Right kidney (tissue), 1 donor: ENCODE data around the gene ACAT2.
"Not testable (repeated sequence)": the region's sequence is repeated elsewhere in the genome, so short reads cannot be mapped to it uniquely, and the experiment has no call there.

ENCODE experiments used
- DNase-seq: peaks from one replicate; pipeline ENCODE4 v3.0.0-alpha.2; 2016

ACAT2 gene

DNA sequence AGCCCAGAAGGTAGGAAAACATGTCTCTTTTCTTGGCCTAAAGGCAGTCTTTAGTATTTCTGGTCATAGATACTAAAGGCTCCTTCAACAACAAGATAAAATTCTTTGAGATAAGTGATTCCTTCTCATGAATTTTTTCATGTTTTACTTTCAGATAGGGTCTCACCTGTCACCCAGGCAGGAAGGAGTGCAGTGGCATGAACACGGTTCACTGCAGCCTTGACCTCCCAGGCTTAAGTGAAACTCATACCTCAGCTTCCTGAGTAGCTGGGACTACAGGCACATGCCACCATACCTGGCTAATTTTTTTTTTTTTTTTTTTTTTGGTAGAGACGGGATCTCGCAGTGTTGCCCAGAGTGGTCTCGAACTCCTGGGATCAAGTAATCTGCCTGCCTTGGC is 47.3 kb downstream of the ACAT2 start:
- no peak for DNase-seq

DNA sequence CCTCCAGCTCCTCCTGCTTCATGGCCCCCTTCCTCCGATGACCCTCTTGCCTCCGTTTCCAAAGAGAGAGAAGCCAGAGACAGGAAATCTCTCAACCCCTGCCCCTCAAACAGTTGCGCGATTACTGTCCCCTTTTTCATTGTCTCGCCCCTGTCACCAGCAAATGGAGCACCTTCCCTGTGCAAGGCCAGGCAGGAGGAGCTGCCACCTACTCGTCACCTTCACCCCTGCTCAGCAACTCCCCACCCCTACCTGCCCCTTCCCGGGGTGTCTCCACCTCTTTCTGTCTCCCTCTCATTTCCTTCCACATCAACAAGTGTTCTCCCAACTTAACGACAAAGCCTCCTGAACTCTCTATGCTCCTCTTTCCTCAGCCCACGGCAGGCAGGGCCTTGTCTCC is 51.9 kb downstream of the ACAT2 start:
- no peak for DNase-seq

DNA sequence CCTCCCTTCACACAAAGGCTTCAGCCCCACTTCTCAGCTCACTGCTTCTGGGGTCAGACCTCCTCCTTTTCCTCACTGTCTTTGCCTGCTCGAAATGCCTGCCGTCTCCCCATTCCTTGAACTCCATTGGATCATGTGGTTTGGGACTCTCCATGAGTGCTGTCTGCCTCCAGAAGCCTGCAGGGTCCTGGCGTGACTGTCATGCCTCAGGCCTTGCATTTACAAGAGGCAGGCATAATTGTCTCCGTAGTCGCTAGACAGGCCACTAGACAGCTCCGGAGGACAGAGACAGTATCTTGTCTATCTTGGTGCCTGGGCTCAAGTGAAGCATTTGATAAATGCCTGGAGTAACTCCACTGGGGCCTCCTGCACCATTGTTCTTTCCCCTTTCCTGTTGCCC is 53.6 kb downstream of the ACAT2 start:
- DNase-seq: no peak

DNA sequence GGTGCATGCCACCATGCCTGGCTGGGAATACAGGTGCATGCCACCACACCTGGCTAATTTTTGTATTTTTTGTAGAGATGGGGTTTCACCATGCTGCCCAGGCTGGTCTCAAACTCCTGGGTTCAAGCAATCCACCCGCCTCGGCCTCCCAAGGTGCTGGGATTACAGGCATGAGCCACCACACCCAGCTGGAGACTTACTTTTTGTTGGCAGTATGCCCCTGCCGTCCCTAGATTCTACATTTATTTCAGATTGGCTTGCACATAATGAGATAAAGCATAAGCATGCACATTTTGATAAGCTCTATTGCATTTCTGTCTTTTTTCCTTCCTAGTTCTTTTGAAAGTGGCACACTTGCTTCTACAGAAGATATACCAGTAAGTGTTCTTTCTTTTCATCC is 54.9 kb downstream of the ACAT2 start:
- DNase-seq: not testable (repeated sequence)

DNA sequence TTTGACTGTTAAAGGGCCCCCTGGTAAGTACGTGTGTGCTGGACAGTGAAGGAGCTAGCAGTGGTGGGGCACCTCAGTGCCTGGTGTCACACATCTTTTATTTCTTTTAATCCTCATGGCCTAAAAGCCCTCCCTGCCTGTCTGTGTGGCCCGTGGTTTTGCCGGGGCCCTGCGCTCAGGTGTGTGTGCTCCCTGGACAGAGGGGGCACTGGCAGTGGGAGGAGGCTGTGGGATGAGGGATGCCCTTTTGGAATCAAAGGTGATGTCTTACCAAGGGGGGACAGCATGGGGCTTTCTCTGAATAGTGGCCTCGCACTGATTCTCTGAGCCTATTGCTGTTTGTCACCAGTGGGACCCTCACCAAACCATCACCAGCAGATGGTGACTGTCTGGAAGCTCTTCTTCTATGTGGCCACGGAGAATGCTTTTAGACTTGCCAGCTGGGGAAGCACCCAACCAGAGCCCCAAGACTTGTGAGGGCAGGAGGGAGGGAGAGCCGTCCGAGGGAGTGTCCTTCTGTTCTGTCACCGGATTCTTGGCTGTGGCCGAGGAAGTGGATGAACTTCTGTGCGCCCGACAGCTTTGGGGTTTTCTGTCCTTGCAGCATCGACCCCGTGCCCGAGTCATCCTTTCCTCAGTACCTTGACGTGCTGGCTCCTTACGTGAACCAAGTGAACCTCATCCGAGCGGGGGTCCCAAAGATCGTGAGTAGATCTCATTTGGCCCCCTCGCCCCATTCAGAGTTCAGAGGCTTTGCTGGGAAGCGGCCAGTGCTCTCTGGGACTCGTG is 56.3 kb downstream of the ACAT2 start:
- DNase-seq: no peak

DNA sequence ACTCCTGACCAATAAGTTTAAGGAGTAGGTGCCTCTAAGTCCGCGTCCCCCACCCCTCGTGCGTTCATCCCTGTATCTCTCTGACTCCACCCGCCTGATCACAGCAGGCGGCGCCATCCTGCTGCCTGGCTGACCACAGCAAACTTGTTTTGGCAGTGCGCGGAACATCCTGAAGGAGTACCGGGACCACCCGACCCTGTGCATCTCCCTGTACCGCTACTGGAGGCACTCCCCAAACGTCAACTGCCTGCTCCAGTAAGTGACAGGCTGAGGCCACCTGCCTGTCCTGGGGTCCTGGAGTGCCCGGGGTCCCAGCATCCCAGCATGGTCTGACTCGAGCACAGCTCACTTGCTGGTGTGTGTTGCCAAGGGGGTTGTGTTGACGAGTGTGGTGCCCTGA is 57.3 kb downstream of the ACAT2 start:
- no peak for DNase-seq

DNA sequence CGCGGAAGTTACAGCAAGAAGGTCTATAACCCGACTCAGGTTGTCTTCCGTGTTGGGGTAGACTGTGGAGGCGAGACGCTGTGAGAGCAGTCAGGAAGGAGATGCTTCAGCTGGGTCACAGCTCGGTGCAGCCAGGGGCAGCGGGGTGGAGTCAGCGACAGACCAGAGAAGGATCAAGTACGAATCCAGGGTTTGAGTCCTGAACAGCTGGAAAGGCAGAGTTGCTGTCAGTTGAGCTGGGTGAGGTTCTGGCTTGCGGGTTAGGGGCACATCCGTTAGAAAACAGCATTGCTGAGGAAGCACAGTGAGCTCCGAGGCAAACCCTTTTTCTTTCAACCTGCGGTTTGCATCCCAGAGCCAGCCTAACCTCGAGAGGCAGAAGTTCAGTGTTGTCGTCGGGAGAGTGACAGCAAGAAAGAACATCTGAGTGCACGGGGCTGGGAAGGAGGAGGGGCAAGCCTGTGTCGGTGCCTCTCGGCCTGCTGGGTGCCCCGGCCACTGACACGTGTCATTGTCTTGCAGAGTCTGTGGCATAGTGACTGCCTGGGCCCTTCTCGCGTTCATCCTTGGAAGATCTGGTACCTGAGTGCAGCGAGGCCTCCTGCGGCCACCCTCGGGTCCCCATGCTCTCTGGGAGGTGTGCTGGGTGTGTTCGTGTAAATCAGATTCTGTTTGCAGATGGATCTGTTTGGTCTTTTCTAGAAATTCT is 58.2 kb downstream of the ACAT2 start:
- no peak for DNase-seq

DNA sequence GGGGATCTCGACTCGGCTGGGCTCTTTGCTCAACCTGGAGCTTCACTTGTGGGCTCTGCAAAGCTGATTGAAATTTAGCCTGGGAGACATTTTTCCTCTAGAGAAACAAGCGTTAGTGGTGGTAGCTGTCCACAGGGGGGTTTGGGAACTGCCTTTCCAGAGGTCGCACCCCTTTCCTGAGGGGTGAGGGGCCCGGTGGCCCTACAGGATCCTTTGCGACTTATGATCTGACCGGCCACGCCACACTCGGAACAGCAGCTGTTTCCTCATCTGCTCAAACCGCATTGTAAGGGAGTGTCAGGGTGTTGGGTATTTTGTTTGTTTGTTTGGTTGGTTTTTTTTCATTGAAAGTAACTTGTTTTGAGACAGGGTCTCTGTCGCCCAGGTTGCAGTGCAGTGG is 59.3 kb downstream of the ACAT2 start:
- DNase-seq: no peak

DNA sequence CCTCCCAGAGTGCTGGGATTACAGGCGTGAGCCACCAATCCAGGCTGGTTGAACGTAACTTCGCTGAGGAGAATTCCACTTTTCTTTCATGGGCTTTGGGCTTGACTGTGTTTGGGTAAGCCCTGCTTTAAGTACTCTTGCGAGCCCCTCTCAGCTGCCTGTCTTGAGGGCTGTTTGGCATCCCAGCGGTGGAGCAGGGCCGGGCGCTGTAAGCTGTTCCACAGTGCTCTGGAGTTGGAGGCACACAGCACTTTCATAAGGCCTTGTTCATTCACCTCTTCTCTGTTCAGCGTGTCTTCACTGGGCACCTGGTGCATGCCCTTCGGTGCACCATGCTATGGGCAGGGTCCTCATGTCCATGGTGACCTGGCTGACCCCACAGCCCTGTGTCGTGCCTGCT is 59.9 kb downstream of the ACAT2 start:
- DNase-seq: no peak

DNA sequence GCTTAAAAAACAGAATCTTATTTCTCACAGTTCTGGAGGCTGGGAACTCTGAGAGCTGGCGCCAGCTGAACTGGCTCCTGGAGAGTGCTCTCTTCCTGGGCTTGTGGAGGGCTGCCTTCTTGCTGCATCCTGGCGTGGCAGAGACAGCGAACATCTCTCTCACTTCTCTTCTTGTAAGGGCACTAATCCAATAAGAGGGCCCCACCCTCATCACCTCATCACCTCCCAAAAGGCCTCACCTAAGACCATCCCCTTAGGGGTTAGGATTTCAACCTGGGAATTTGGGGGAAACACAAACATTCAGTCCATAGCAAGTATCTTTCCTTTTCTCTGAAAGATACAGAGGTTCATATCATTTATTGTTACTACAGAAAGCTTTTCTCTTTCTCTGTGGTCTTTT is 62.1 kb downstream of the ACAT2 start:
- no peak for DNase-seq

DNA sequence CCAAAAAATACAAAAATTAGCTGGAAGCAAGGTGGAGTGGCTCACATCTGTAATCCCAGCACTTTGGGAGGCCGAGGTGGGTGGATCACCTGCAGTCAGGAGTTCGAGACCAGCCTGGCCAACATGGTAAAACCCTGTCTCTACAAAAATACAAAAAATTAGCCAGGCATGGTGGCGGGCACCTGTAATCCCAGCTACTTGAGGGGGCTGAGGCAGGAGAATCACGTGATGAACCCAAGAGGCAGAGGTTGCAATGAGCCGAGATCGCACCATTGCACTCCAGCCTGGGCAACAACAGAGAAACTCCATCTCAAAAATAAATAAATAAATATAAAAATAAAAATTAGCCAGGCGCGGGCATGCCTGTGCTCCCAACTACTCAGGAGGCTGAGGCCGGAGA is 62.8 kb downstream of the ACAT2 start:
- DNase-seq: not testable (repeated sequence)

DNA sequence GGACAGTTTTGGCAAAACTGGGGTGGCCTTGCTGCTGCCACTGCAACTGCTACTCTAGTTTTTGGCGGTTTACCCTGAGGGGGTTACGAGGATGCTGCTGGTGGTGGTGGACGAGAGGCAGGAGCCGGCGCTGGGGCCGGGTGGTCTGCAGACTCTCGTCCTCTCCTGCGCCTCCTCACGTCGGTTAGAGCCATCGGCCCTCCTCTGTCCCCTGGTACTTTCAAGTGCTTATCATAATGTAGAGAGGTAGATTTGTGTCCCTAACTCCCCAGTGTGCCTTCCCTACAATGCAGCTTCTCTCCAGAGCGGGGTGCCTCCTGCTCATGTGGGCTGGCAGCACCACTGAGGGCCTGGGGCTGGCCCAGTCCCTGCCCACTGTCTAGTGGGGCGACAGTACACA is 64.2 kb downstream of the ACAT2 start:
- no peak for DNase-seq

DNA sequence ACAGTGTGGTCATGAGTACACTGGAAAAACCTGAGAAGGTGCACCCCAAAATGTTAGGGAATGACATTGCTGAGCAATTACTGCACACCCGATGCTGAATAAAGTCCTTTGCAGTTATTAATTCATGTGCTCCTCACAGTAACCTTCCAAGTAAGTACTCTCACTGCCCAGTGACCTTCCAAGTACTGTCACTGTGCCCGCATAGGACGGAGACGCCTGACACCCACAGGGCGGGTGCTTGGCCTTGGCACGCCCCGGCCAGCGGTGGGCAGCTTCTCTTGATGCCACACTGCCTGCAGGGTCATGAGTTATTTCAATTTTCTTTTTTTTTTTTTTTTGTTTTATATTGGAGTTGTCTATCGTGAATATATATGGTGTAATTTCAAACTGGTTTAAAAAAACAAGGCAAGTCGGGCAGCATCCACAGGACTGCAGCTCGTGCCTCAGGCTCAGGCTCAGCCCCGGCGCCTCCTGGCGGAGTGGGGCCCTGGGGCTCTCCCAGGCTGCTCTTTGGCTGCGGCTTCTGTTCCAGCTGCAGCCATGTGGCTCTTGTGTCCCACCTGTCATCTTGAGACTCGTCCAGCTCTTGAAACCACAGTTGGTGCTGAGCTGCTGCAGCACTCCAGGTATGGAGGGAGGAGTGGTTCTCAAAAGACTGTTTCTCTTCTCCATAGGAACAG is 65.3 kb downstream of the ACAT2 start:
- DNase-seq: no peak

DNA sequence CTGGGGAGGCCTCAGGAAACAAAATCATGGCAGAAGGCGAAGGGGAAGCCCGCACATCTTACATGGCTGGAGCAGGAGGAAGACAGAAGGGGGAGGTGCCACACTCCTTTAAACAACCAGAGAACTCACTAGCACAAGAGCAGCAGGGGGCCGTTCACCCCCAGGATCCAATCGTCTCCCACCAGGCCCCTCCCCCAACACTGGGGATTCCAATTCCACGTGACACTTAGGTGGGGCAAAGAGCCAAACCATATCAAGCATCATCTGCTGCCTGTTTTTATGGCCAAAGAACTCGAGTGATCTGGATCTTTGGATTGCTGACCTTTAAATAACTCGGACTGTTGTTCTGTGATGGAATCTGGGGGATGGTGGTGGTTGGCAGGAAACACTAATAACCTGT is 66.2 kb downstream of the ACAT2 start:
- no peak for DNase-seq
